Lung (tissue), 12 donors: ENCODE results near the gene GPR35. TPM values are rescaled to one million over a fixed set of nuclear protein-coding genes. Genes with fewer than 3 reads are reported as not detected.

Source experiments
- ATAC-seq: fragments of 200-7000 bp; cut with Tn5 transposase; one replicate; pipeline ENCODE4 v1.9.1; 2020; ENCODE audit warnings: moderate number of reproducible peaks; ENCODE audit not compliant: insufficient read depth, low FRiP score
- DNase-seq, 3 donors: peaks; one replicate each; pipeline ENCODE4 v3.0.0-alpha.2; 2013 to 2017
- H3K27ac ChIP-seq, 2 donors: one replicate each; pipeline ENCODE4 v1.5.1; 2013; ENCODE audit warnings: mild to moderate bottlenecking in 2 of 2, moderate library complexity in 2 of 2, control low read depth in 1 of 2, inconsistent platforms in 1 of 2, low read depth in 1 of 2, low read length in 1 of 2
- H3K27me3 ChIP-seq, 3 donors: one replicate each; pipeline ENCODE4 v1.5.1; 2013; ENCODE audit warnings: low read length in 2 of 3; ENCODE audit not compliant: control insufficient read depth in 3 of 3, insufficient read depth in 3 of 3
- H3K36me3 ChIP-seq, 4 donors: one replicate each; pipeline ENCODE4 v1.5.1; 2013; ENCODE audit warnings: low read length in 4 of 4, mild to moderate bottlenecking in 1 of 4, moderate library complexity in 1 of 4; ENCODE audit not compliant: control insufficient read depth in 4 of 4, insufficient read depth in 4 of 4
- H3K4me1 ChIP-seq, 5 donors: one replicate each; pipeline ENCODE4 v1.5.1; 2013; ENCODE audit warnings: low read length in 5 of 5, mild to moderate bottlenecking in 2 of 5, moderate library complexity in 1 of 5; ENCODE audit not compliant: control insufficient read depth in 5 of 5, insufficient read depth in 5 of 5
- H3K4me3 ChIP-seq: one replicate; pipeline ENCODE4 v1.5.1; 2013; ENCODE audit warnings: mild to moderate bottlenecking, control low read depth, moderate library complexity
- H3K9ac ChIP-seq, 2 donors: one replicate each; pipeline ENCODE4 v1.5.1; 2013; ENCODE audit warnings: low read length in 2 of 2, control low read depth in 1 of 2; ENCODE audit not compliant: insufficient read depth in 1 of 2
- H3K9me3 ChIP-seq, 4 donors: one replicate each; pipeline ENCODE4 v1.5.1; 2013; ENCODE audit warnings: low read length in 3 of 4, mild to moderate bottlenecking in 1 of 4, moderate library complexity in 1 of 4; ENCODE audit not compliant: control insufficient read depth in 4 of 4, insufficient read depth in 3 of 4
- CTCF ChIP-seq: IDR thresholded peaks from 2 replicates; pipeline ENCODE4 v1.5.1; 2012; ENCODE audit warnings: mild to moderate bottlenecking; ENCODE audit errors: control extremely low read depth, extremely low read depth
- WGBS, 2 donors: extraction: QIAGEN DNeasy Blood & Tissue Kit; methylation state at CpG; one replicate each; pipeline ENCODE4 v1.1.7; 2013; 5-methylcytosine and 5-hydroxymethylcytosine counted together
- polyA plus RNA-seq, 2 donors: library from polyadenylated mRNA; stranded (reverse); fragments of 200-250 nt; gene quantifications; one replicate each; pipeline ENCODE4 v1.2.1, GENCODE V29; 2013
- total RNA-seq, 2 donors: library from RNA; depleted of rRNA in 1 of 2; stranded (reverse); fragments of >200 nt in 1 of 2; gene quantifications; one replicate each; pipeline ENCODE4 v1.2.1, GENCODE V29; 2014 to 2021
- donor health status: control.
- donor health status: control.
- donor health status: Bipolar disorder and iron deficiency.
- donor health status: healthy.
- donor health status: DM: yes; HTN: yes; CAD: no.

Gene GPR35
- total and polyA plus RNA-seq, 4 donors, result 2.3 to 10.3 (median 4.1) TPM

- Histone ChIP-seq H3K4me3 (no peak overlapping the region), H3K27me3 (peaks cover 0 to 11% (median 8%) of the 10 kb centered on the region in 3 donors), H3K36me3 (no peaks in the 10 kb centered on the region), H3K9ac (no peak overlapping the region), H3K27ac (no peak overlapping the region), H3K9me3 (peaks cover 4 to 5% (median 4%) of the 10 kb centered on the region in 4 donors), H3K4me1 (no peaks in the 10 kb centered on the region)
- ATAC-seq (no peak), DNase-seq (no peak)
- TF ChIP-seq CTCF, result no peak
- WGBS, 2 donors, result 80 to 90% methylated on average over 3 of the region's 3 CpGs
Observed at GRCh38 chr2:240662681-240663080, 37.4 kb downstream of the GPR35 start.

DNA sequence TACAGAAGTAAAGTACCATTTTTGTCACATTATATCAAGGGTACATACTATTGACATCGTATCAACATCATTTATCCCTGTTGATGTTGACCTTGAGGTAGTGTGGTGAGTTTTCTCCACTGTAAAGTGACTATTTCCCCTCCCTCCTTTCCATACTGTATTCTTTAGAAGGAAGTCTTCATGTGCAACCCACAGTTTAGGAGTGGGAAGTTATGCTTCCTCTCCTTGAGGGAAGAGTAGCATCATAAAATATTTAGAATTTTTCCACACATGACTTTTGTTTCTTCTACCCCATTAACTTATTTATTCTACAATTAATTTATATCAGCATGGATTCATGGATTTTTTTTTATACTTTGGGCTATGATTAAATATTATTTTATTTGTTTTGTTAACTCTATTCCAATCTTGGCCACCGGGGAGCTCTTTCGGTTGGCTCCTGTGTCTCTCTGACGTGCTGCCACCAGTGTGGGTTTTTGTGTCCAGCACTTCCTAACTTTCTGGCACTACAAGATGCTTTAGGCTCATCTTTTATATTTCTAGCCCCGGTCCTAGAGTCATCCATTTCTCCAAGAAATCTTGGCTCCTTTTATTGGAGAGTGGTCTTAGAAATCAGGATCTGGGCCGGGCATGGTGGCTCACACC is 38.4 kb downstream of the GPR35 start:
- Histone ChIP-seq H3K36me3 (no peaks in the 10 kb centered on the region), H3K4me1 (no peaks in the 10 kb centered on the region), H3K9ac (no peak overlapping the region), H3K4me3 (no peak overlapping the region), H3K9me3 (peaks cover 4 to 5% (median 4%) of the 10 kb centered on the region in 4 donors), H3K27ac (no peak overlapping the region), H3K27me3 (peaks cover 0 to 17% (median 16%) of the 10 kb centered on the region in 3 donors)
- ATAC-seq (no peak), DNase-seq (no peak)
- 76 to 82% methylated on average over 6 of the region's 6 CpGs for WGBS, 2 donors
- TF ChIP-seq CTCF, result no peak

DNA sequence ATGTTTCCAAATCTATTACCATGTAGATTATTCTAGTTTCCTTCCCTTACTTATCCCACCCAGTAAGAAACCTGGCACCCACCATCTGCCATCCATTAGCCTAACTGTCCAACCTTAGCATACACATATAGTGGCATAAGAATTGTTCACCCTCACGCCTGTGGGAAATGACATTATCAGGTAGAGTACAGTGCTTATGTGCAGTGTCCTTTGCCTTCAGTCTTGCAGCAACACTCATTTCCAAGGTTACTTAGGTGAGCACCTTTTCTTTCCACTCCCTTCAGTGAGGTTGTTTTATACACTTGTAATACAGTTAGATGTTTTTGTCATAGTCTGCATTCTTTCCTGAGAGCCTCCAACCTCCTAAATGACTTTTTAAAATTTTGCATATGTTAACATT is 39.3 kb downstream of the GPR35 start:
- no peak for TF ChIP-seq CTCF
- Histone ChIP-seq H3K4me3 (no peak overlapping the region), H3K9me3 (peaks cover 4 to 5% (median 4%) of the 10 kb centered on the region in 4 donors), H3K27ac (no peak overlapping the region), H3K9ac (no peak overlapping the region), H3K4me1 (no peaks in the 10 kb centered on the region), H3K36me3 (no peaks in the 10 kb centered on the region), H3K27me3 (peaks cover 0 to 20% (median 16%) of the 10 kb centered on the region in 3 donors)
- DNase-seq (no peak), ATAC-seq (no peak)
- WGBS, 2 donors, result 64 to 86% methylated on average over 1 of the region's 1 CpG
